ENCODE results near the gene TRIM24.
A peak's percentile ranks its signal among the peaks of the same experiment; 100 is the strongest.
"Not testable (repeated sequence)": the region's sequence is repeated elsewhere in the genome, so short reads cannot be mapped to it uniquely, and the experiment has no call there.

Gene TRIM24

DNA sequence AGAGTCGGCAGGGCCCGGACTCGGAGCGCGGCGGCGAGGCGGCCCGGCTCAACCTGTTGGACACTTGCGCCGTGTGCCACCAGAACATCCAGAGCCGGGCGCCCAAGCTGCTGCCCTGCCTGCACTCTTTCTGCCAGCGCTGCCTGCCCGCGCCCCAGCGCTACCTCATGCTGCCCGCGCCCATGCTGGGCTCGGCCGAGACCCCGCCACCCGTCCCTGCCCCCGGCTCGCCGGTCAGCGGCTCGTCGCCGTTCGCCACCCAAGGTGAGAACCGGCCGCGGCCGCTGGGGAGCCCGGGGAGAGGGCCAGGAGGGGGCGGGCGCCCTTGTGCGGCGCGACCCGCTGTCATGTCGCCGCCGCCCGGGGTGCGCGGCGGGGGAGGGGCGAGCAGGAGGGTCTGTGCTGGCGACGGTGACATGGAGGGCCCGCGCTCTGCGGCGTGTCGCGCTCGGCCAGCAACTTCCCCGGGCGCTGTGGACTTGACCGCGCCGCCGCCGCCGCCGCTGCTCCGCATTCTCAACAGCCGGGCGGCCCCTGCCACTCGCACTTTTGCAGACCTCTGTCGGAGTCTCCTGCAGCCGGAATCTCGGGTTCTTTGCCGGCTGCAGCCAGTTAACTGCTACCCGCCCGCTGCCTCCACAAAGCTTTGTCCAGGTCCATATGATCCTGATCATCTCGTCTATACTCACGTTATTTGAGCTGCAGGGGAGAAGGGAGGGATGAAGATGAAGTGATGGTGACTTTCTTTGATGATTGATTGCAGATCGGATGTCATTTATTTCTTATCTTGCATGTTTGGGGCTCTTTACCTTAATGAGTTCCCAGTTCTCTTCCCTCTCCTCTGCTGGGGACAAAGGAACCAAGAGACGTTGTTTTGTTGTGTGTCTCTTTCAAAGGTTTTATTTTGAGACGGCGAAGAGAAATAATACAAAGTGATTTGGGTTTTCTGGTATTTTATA is 869 bp downstream of the TRIM24 start:
- peak; percentile 50 to 81 for DNase-seq

DNA sequence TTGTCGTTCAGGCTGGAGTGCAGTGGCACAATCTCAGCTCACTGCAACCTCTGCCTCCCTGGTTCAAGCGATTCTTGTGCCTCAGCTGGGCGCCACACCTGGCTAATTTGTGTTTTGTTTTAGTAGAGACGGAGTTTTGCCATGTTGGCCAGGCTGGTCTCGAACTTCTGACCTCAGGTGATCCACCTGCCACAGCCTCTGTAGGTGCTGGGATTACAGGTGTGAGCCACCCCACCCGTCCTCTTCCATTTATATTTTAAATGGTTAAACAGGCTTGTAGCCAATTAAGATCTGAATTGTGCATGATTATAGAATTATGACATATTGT is 3.2 kb downstream of the TRIM24 start:
- DNase-seq, result not testable (repeated sequence)

- DNase-seq, result no peak
Observed at GRCh38 chr7:138465046-138465445, 5.0 kb downstream of the TRIM24 start.

GRCh38 chr7:138466069-138466756 is 6.2 kb downstream of the TRIM24 start:
- DNase-seq, result not testable (repeated sequence)

DNA sequence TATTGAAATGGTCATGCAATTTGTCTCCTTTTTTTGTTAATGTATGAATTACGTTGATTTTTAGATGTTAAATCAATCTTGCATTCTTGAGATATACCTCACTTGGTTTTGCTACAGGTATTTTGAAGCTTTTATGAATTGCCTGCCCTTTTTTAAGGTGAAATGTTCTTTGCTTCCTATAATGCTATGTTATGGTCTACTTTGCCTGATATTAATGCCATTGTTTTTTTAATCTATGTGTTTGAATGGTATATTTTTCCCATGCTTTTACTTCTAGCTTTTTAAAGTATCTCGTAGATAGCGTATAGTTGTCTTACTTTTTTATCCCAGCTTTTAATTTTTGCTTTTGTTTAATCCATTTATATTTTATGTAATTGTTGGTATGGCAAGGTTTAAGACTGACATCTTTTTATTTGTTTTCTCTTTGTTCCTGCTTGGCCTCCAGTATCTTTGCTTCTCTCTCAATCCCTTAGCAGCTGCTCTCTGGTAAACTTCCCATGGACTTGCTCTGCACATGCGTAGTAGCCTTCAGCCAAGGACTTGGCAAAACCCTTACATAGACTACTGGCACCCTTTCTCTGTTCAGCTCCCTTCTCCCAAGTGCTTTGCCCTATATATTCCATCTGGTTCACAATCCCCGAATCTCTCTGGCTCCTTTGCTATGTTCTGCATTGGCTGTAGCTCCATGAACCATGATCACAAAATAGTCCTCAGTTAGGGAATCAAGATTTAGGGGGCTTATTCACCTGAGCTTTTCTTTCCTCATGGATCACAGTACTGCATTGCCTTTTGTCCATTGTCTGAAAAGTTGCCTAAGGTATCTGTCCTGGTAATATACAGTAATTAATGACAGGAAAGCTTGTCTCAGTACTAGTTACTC is 8.4 kb downstream of the TRIM24 start:
- DNase-seq, result no peak

GRCh38 chr7:138470391-138471157 is 10.5 kb downstream of the TRIM24 start:
- no peak for DNase-seq

DNA sequence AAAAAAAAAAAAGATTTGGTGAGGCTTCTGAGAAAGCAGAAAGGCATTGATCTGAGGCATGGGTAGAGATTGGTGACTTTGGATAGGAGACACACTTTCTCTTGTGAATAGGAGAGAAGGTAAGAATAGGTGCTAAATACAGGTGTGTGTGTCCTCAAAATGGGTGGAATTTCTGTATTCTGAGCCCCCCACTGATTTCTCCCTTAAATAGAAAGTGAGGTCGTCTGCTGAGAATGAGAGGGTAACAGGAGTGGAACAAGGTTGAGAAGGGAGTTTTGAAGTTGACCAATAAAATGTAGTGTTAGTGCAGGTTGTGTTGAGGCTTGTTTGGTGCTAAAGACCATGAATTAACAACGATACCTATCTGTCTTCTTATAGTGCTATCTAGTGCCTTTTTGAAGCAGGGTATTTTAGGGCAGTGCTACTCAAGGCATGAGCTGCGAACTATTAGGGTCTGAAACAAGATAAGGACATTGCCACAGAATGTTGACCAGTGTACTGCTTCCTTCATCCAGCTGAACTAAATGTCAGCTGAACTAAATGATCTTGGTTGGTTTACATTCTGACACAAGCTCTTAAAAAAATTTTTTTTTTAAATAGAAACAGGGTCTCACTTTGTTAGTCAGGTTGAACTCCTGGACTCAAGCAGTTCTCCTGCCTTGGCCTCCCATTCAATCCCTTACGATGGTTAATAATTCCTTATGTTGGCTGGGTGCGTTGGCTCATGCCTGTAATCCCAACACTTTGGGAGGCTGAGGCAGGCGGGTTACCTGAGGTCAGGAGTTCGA is 12.4 kb downstream of the TRIM24 start:
- no peak for DNase-seq

- no peak for DNase-seq
Observed at GRCh38 chr7:138475377-138475776, 15.3 kb downstream of the TRIM24 start.

GRCh38 chr7:138477081-138477578 is 17.1 kb downstream of the TRIM24 start:
- DNase-seq, result no peak

DNA sequence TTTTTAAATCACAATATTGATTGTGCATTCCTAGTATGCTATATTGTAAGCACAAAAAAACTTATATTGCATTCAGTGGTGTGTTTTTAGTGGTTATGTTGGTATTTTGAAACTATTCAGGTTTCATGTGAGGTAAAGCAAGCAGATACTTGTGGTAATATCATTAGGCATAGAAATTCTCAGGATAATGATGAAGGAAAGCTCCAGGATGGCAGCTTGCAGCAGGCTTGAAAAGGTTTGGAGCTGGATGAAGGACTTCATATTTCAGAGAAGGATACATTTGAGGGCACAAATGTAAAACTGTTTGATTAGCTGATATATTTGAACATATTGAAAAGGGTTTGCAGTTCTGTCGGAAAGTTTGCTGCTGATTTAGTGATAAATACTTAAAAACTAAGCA is 17.5 kb downstream of the TRIM24 start:
- DNase-seq, result no peak

- DNase-seq, result peak; percentile 28 to 54
Observed at GRCh38 chr7:138478499-138478908, 18.4 kb downstream of the TRIM24 start.

- no peak for DNase-seq
Observed at GRCh38 chr7:138480527-138480926, 20.5 kb downstream of the TRIM24 start.

DNA sequence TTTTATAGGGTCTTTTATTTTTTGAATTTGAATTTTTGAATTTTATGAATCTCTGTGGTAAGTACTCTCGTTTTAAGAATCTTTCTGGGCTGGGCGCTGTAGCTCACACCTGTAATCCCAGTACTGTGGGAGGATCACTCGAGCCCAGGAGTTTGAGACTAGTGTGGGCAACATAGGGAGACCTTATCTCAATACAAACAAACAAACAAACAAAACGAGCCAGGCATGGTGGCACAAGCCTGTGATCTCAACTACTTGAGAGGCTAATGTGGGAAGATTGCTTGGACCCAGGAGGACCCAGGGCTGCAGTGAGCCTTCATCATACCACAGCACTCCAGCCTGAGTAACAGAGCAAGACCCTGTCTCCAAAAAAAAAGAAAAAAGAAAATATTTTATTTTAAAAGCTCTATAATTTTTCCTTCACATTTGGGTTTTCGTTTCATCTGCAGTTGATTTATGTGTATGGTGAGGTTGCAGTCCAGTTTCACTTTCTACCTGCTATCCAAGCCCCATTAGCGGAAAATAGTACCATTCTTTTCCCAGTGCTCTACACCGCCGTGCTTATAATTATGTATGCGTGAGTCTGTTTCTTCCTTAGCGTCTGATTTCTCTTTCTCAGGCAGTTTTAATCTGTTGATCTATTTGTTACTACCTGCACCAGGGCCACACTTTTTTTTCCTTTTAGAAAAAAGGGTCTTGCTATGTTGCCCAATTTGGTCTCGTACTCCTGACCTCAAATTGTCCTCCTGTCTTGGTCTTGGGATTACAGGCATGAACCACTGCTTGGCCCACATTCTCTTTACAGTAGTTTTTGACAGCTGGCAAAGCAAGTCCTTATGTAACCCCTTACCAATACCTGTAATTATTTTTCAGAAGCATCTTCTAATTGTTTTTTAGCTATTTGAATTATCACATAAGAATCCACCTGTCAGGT is 21.7 kb downstream of the TRIM24 start:
- no peak for DNase-seq

GRCh38 chr7:138483531-138483930 is 23.5 kb downstream of the TRIM24 start:
- no peak for DNase-seq

- DNase-seq, result not testable (repeated sequence)
Observed at GRCh38 chr7:138485508-138485907, 25.4 kb downstream of the TRIM24 start.

DNA sequence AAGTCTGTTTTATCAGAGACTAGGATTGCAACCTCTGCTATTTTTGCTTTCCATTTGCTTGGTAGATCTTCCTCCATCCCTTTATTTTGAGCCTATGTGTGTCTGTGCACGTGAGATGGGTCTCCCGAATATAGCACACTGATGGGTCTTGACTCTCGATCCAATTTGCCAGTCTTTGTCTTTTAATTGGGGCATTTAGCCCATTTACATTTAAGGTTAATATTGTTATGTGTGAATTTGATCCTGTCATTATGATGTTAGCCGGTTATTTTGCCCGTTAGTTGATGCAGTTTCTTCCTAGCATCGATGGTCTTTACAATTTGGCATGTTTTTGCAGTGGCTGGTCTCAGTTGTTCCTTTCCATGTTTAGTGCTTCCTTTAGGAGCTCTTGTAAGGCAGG is 29.1 kb downstream of the TRIM24 start:
- DNase-seq, result not testable (repeated sequence)

DNA sequence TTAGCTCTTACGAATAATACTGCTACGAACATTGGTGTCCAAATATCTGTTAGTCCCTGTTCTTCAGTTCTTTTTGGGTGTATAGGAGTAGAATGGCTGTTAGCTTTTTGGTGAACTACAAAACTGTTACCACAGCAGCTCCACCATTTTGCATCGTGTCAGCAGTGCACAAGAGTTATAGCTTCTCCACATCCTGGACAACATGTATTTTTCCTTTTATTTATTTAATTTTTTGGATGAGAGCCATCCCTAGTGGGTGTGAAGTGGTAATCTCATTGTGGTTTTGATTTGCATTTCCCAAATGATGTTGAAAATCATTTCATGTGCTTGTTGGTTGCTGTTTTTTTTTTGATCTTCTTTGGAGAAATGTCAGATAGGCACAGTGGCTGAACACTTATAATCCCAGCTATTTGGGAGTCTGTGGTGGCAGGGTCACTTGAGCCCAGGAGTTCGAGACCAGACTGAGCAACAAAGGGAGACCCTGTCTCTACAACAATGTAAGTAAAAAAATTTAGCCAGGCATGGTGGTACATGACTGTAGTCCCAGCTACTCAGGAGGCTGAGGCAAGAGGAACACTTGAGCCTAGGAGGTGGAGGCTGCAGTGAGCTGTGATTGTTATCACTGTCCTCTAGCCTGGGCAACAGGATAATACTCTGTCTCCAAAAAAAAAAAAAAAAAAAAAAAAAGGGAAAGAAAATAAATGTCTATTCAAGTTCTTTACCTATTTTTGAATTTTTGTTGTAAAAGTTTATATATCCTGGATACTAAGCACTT is 31.7 kb downstream of the TRIM24 start:
- DNase-seq, result no peak

DNA sequence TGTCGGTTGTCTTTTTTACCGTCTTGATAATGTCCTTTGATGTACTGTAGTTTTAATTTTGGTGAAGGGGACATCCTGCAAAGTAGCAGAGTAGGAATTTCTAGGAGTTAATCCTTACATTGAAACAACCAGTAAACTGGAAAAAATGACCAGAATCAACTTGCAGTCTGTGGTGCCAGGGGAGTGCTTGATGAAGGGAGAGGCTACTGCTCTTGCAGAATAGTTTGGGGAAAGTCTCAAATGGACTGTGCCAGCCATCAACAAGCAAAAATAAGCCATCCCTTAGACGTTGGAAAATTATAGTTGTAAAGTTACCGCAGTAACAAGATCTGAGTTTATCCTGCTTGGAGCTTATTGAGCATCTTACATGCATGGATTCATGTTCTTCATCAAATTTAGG is 32.4 kb downstream of the TRIM24 start:
- no peak for DNase-seq

DNA sequence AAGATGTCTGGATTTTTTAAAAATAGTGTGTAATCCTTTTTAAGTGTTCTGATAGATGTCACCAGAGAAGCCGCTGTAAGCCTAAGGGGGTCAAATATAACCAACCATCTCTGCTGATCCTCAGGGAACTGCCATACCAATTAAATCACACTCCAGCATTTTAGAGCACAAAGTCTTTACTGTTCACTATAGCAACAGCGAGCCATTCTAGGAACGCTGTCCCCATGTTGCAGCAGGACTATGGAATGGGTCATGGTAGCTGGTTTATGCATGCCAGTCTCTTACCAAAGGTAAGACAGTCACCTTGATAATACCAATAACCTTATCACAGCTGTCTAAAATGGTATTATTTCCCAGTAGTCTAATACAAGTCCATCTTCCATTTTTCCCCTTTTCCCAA is 33.5 kb downstream of the TRIM24 start:
- DNase-seq, result no peak

All from NCI-H187 (cell line).